Small intestine (tissue), 16 donors: ENCODE measurements around the gene ADAMTSL1. TPM values are rescaled to one million over a fixed set of nuclear protein-coding genes. Genes with fewer than 3 reads are reported as not detected.

Experiments
- DNase-seq, 2 donors: peaks; one replicate each; pipeline versions ENCODE4 v3.0.0 to v3.0.0-alpha.2; 2013
- FAIRE-seq: peaks from 2 replicates; lab custom pipeline; 2012; peaks lifted over from hg19 to GRCh38; lab: Jason Lieb, UNC
- H3K27ac ChIP-seq, 3 donors: one replicate each; pipeline ENCODE4 v1.5.1; 2013; ENCODE audit warnings: low read length in 2 of 3, mild to moderate bottlenecking in 2 of 3, control low read depth in 1 of 3, inconsistent platforms in 1 of 3, low read depth in 1 of 3, moderate library complexity in 1 of 3
- H3K27me3 ChIP-seq, 3 donors: one replicate each; pipeline ENCODE4 v1.6.1; 2013; ENCODE audit warnings: low read length in 3 of 3, inconsistent platforms in 1 of 3; ENCODE audit not compliant: control insufficient read depth in 3 of 3, insufficient read depth in 3 of 3
- H3K36me3 ChIP-seq, 3 donors: one replicate each; pipeline ENCODE4 v1.6.1; 2013; ENCODE audit warnings: low read length in 3 of 3, inconsistent platforms in 1 of 3, low read depth in 1 of 3, mild to moderate bottlenecking in 1 of 3, moderate library complexity in 1 of 3; ENCODE audit not compliant: control insufficient read depth in 3 of 3, insufficient read depth in 2 of 3
- H3K4me1 ChIP-seq, 3 donors: one replicate each; pipeline ENCODE4 v1.6.1; 2013; ENCODE audit warnings: low read length in 2 of 3, inconsistent platforms in 1 of 3, low read depth in 1 of 3, mild to moderate bottlenecking in 1 of 3, moderate library complexity in 1 of 3; ENCODE audit not compliant: control insufficient read depth in 3 of 3, insufficient read depth in 2 of 3
- H3K4me3 ChIP-seq, 3 donors: one replicate each; pipeline ENCODE4 v1.5.1; 2013; ENCODE audit warnings: low read length in 3 of 3, control low read depth in 1 of 3, inconsistent platforms in 1 of 3, low read depth in 1 of 3, mild to moderate bottlenecking in 1 of 3, moderate library complexity in 1 of 3
- H3K9me3 ChIP-seq, 2 donors: one replicate each; pipeline ENCODE4 v1.6.1; 2013; ENCODE audit warnings: low read depth in 1 of 2, low read length in 1 of 2; ENCODE audit not compliant: control insufficient read depth in 2 of 2, insufficient read depth in 1 of 2
- WGBS, 3 donors: extraction: QIAGEN DNeasy Blood & Tissue Kit; methylation state at CpG; one replicate each; pipeline ENCODE4 v1.1.7; 2013; 5-methylcytosine and 5-hydroxymethylcytosine counted together
- long read RNA-seq, 10 donors: transcript quantifications; one replicate each; lab custom pipeline, GENCODE V29; 2026
- polyA plus RNA-seq, 4 donors: library from polyadenylated mRNA; stranded (reverse) in 3 of 4; unstranded in 1 of 4; fragments of 200-250 nt in 3 of 4; fragments of 120-200 nt in 1 of 4; gene quantifications; one replicate each; pipeline versions ENCODE4 v1.2.1 to v1.2.3, GENCODE V29; 2013
- donor health status: healthy with polysubstance abuse.
- donor health status: control.
- donor health status: control.
- donor health status: Bipolar disorder and iron deficiency.
- donor health status: healthy.

The ADAMTSL1 gene, protein sequence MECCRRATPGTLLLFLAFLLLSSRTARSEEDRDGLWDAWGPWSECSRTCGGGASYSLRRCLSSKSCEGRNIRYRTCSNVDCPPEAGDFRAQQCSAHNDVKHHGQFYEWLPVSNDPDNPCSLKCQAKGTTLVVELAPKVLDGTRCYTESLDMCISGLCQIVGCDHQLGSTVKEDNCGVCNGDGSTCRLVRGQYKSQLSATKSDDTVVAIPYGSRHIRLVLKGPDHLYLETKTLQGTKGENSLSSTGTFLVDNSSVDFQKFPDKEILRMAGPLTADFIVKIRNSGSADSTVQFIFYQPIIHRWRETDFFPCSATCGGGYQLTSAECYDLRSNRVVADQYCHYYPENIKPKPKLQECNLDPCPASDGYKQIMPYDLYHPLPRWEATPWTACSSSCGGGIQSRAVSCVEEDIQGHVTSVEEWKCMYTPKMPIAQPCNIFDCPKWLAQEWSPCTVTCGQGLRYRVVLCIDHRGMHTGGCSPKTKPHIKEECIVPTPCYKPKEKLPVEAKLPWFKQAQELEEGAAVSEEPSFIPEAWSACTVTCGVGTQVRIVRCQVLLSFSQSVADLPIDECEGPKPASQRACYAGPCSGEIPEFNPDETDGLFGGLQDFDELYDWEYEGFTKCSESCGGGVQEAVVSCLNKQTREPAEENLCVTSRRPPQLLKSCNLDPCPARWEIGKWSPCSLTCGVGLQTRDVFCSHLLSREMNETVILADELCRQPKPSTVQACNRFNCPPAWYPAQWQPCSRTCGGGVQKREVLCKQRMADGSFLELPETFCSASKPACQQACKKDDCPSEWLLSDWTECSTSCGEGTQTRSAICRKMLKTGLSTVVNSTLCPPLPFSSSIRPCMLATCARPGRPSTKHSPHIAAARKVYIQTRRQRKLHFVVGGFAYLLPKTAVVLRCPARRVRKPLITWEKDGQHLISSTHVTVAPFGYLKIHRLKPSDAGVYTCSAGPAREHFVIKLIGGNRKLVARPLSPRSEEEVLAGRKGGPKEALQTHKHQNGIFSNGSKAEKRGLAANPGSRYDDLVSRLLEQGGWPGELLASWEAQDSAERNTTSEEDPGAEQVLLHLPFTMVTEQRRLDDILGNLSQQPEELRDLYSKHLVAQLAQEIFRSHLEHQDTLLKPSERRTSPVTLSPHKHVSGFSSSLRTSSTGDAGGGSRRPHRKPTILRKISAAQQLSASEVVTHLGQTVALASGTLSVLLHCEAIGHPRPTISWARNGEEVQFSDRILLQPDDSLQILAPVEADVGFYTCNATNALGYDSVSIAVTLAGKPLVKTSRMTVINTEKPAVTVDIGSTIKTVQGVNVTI (N-terminal part only)
- polyA plus RNA-seq, result 1 to 10 TPM in 1 of 4 donors, under 1 TPM in 1, not detected in 2; 0.97 to 1.6 TPM
- long read RNA-seq, donor 1, result 0 reads
- long read RNA-seq, donor 2, result 0 reads
- long read RNA-seq, donor 3, result 0 reads
- long read RNA-seq, donor 4, result 0 reads
- long read RNA-seq, donor 5, result 0 reads
- long read RNA-seq, donor 6, full-length matches to known transcripts, result 1 of 1 reads
- long read RNA-seq, donor 6, partial matches to known transcripts, result 0 of 1 reads
- long read RNA-seq, donor 6, other reads (novel, unspliced or antisense), result 0 of 1 reads
- long read RNA-seq, donor 7, partial matches to known transcripts, result 0 of 4 reads
- long read RNA-seq, donor 7, other reads (novel, unspliced or antisense), result 0 of 4 reads
- long read RNA-seq, donor 8, result 0 reads
- long read RNA-seq, donor 9, partial matches to known transcripts, result 0 of 1 reads
- long read RNA-seq, donor 9, other reads (novel, unspliced or antisense), result 0 of 1 reads
- long read RNA-seq, donor 10, partial matches to known transcripts, result 0 of 3 reads
- long read RNA-seq, donor 10, other reads (novel, unspliced or antisense), result 0 of 3 reads

- peaks cover 0 to 7% of the 10 kb centered on the region in 2 donors for H3K9me3 ChIP-seq
- H3K27me3 ChIP-seq, result peaks cover 0 to 12% (median 0%) of the 10 kb centered on the region in 3 donors
- peak within 1 kb of the TSS in 2 of 3 donors; percentile 12 to 26 for H3K27ac ChIP-seq
- peak; percentile 14 to 16 for DNase-seq
- H3K4me1 ChIP-seq, result peaks cover 0 to 3% (median 0%) of the 10 kb centered on the region in 3 donors
- FAIRE-seq, result no peak
- 5 to 8% (median 7%) methylated on average over 13 of the region's 13 CpGs for WGBS, 3 donors
- peak within 1 kb of the TSS in 1 of 3 donors; percentile 39 for H3K4me3 ChIP-seq
- no peaks in the 10 kb centered on the region for H3K36me3 ChIP-seq
Observed at GRCh38 chr9:18473652-18474279, at the start of gene ADAMTSL1. Gene ADAMTSL1 (plus strand): TSS chr9:18474153. CDS start chr9:18474233, 80 bp downstream.

DNA sequence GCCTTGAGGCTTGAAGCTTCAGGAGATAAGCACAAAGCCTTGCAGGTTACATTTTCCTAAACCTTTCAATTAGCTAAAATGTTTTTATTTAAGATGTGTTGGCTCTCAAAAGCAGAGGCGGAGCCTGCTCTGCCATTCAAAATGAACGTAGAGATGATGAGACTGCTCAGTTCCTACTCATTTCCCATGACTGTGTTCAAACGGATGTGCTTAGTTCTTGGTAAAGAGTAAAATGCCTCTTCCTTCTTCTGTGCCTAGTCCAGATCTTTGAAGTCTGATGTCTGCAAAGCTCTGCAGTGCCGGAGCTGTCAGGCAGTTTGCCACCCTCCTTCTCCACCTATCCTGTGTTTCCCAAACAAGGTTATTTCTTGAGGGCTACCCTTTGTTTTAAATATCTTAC lies 46.3 kb upstream of the ADAMTSL1 start:
- no peaks in the 10 kb centered on the region for H3K27me3 ChIP-seq
- WGBS, 3 donors, result 72 to 79% (median 77%) methylated on average over 4 of the region's 4 CpGs

DNA sequence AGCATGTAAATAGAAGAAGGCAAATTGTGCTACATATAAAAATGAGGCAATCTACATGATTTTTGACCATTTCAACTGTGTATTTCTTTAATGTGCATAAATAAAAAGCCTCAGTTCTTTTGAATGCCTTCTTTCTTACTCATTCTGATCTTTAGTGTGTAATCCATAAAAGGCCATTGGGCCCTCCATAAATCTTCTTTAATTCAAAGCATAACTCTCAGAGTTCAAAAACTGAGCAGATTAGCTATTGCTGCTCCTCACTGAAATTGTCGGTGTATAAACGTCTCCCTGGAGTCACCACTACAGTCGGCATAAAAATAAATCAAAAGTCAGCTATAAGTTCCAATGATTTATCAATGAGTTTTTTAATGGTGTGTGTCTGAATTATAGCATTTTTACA lies 45.3 kb upstream of the ADAMTSL1 start:
- no peak for FAIRE-seq
- H3K4me1 ChIP-seq, result no peaks in the 10 kb centered on the region
- no peak for DNase-seq
- H3K27me3 ChIP-seq, result no peaks in the 10 kb centered on the region
- 84 to 91% (median 89%) methylated on average over 3 of the region's 3 CpGs for WGBS, 3 donors
- no peak overlapping the region for H3K27ac ChIP-seq
- H3K4me3 ChIP-seq, result no peak overlapping the region
- H3K36me3 ChIP-seq, result no peaks in the 10 kb centered on the region
- no peaks in the 10 kb centered on the region for H3K9me3 ChIP-seq

More for the DNA sequence above, 46.3 kb upstream of the ADAMTSL1 start:
- H3K4me3 ChIP-seq, result no peak overlapping the region
- no peak overlapping the region for H3K27ac ChIP-seq
- H3K36me3 ChIP-seq, result no peaks in the 10 kb centered on the region
- no peaks in the 10 kb centered on the region for H3K9me3 ChIP-seq
- H3K4me1 ChIP-seq, result no peaks in the 10 kb centered on the region
- DNase-seq (no peak), FAIRE-seq (no peak)

DNA sequence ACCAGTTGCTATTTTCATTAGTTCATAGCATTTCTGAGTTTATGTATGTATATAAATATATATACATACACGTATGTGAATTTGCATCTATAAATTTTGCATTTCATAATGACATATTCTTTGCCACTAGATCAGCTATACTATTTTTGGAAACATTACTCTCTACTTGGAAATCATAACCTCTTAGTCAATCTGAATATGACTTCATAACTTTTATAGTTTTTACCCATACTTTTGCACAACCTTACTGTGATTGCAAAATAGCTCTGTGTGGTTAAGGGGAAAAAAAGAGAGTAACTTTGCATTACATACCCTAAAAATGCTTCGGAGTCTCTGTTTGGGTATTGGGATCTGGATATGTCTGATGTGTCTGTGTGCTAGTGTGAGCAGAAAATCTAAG lies 44.9 kb upstream of the ADAMTSL1 start:
- H3K27me3 ChIP-seq, result no peaks in the 10 kb centered on the region
- no peaks in the 10 kb centered on the region for H3K4me1 ChIP-seq
- FAIRE-seq (no peak), DNase-seq (no peak)
- no peaks in the 10 kb centered on the region for H3K9me3 ChIP-seq
- no peak overlapping the region for H3K27ac ChIP-seq
- no peak overlapping the region for H3K4me3 ChIP-seq
- WGBS, 3 donors, result 92 to 93% (median 93%) methylated on average over 2 of the region's 2 CpGs
- H3K36me3 ChIP-seq, result no peaks in the 10 kb centered on the region

GRCh38 chr9:18433620-18434019 lies 40.3 kb upstream of the ADAMTSL1 start:
- Histone ChIP-seq H3K9me3 (no peaks in the 10 kb centered on the region), H3K36me3 (no peaks in the 10 kb centered on the region), H3K4me3 (no peak overlapping the region), H3K4me1 (peaks cover 0 to 3% (median 1%) of the 10 kb centered on the region in 3 donors), H3K27me3 (peaks cover 0 to 5% (median under 1%) of the 10 kb centered on the region in 3 donors), H3K27ac (no peak overlapping the region)
- DNase-seq, result no peak
- no peak for FAIRE-seq

DNA sequence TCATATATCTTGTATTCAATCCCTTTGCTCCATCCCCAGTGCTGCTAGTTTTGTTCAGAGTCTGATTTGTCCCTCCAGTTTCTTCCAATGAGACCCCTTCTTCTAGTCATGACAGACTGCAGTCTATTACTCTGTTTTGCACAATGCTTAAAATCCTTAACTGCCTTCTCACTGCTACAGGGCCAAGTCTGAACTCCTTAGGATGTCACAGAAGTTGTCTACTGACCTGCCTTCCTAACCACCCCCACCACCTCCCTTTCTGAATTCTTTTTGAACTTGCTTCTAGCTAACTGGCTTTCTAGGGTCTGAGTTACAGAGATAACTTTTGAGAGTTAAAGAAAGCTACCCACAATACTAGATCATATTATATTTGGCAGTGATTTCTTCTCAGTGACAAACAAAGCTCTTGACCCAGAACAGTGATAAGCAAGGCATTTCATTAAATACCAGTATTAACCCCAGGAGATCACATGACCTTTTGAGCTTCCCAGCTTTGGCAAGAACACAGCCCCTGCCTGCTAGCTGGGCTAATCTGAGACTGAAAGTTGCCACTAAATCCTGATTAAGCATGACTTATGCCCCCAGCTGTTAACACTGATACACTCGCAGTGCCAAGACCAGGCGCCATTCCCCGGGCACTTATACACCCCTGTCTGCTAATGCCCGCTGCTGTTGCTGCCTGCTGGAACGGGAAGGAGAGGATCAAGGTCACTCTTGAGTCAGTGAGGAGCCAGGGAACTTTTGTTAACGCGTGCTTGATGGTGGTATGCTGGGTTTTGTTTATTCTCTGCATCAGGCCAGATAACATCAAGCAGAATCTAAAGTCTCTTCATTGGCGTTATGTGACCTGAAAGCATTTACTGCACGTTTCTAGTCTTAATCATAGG lies 36.4 kb upstream of the ADAMTSL1 start:
- peaks cover 0 to 7% (median 5%) of the 10 kb centered on the region in 3 donors for H3K27me3 ChIP-seq
- H3K4me1 ChIP-seq, result peaks cover 0 to 5% (median 3%) of the 10 kb centered on the region in 3 donors
- WGBS, 3 donors, result 15 to 36% (median 28%) methylated on average over 9 of the region's 9 CpGs
- DNase-seq (peak; percentile 18 to 54), FAIRE-seq (no peak)
- H3K36me3 ChIP-seq, result no peaks in the 10 kb centered on the region
- H3K4me3 ChIP-seq, result peak overlapping the region in 1 of 3 donors; percentile 37
- H3K27ac ChIP-seq, result no peak overlapping the region
- H3K9me3 ChIP-seq, result no peaks in the 10 kb centered on the region
